Right atrium auricular region (tissue), 2 donors: Measurements from ENCODE around the gene CACNG4. TPM values are rescaled to one million over a fixed set of nuclear protein-coding genes. Genes with fewer than 3 reads are reported as not detected.

Experiments
- DNase-seq: peaks from one replicate; pipeline ENCODE4 v3.0.0-alpha.2; 2019; ENCODE audit warnings: low spot score
- H3K27ac ChIP-seq, 2 donors: fragments of 200-600 bp; sonication (generic); 1 replicate in 1 of 2; 2 replicates in 1 of 2; pipeline ENCODE4 v1.5.1; 2016 to 2019
- H3K27me3 ChIP-seq, 2 donors: fragments of 200-600 bp; sonication (generic); one replicate each; pipeline versions ENCODE4 v1.5.1 to v1.6.0; 2017 to 2019
- H3K36me3 ChIP-seq: fragments of 200-600 bp; sonication (generic); one replicate; pipeline ENCODE4 v1.5.1; 2016
- H3K4me1 ChIP-seq, 2 donors: fragments of 200-600 bp; sonication (generic); one replicate each; pipeline versions ENCODE4 v1.5.1 to v1.6.0; 2017 to 2019
- H3K4me3 ChIP-seq, 2 donors: fragments of 200-600 bp; sonication (generic); 1 replicate in 1 of 2; 2 replicates in 1 of 2; pipeline ENCODE4 v1.5.1; 2017 to 2019; ENCODE audit warnings: mild to moderate bottlenecking in 1 of 2, moderate library complexity in 1 of 2
- H3K9me3 ChIP-seq, 2 donors: fragments of 200-600 bp; sonication (generic); one replicate each; pipeline ENCODE4 v1.5.1; 2019
- total RNA-seq, 2 donors: library from RNA; depleted of rRNA; stranded (reverse); fragments of >200 nt; gene quantifications; one replicate each; pipeline ENCODE4 v1.1.0, GENCODE V29; 2016
- TF ChIP-seq, protein P1 (sequence below), 2 donors: fragments of 200-600 bp; sonication (generic); IDR thresholded peaks; one replicate each; pipeline ENCODE4 v1.5.1; 2019; ENCODE audit warnings: antibody characterized with exemption in 2 of 2

Gene CACNG4
- total RNA-seq, 2 donors from 2014 or later: 0.63 to 1.9 TPM

DNA sequence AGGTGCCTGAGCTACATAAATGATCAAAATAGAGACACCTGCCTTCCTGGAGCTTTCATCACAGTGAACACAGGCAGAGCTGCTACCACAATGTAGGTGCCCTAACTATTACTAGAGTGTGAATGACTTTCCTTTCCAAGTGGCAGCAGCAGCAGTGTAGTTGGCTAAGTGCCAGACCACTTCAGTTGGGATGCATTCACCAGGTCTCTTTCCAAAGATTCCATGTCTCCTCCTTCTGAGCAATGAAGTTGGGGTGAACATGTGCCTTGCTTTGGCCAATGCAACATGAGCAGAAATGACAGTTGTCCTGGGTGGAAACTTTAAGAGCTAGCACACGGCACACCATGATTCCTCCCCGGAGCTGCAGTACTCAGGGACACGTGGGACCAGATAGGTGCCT lies 23.3 kb upstream of the CACNG4 start:
- Histone ChIP-seq H3K4me3 (no peak overlapping the region), H3K36me3 (no peaks in the 10 kb centered on the region), H3K27ac (no peak overlapping the region), H3K9me3 (peaks cover 0 to 5% of the 10 kb centered on the region in 2 donors), H3K4me1 (peaks cover 0 to 8% of the 10 kb centered on the region in 2 donors), H3K27me3 (no peaks in the 10 kb centered on the region)
- DNase-seq: no peak
- TF ChIP-seq, protein P1, sequence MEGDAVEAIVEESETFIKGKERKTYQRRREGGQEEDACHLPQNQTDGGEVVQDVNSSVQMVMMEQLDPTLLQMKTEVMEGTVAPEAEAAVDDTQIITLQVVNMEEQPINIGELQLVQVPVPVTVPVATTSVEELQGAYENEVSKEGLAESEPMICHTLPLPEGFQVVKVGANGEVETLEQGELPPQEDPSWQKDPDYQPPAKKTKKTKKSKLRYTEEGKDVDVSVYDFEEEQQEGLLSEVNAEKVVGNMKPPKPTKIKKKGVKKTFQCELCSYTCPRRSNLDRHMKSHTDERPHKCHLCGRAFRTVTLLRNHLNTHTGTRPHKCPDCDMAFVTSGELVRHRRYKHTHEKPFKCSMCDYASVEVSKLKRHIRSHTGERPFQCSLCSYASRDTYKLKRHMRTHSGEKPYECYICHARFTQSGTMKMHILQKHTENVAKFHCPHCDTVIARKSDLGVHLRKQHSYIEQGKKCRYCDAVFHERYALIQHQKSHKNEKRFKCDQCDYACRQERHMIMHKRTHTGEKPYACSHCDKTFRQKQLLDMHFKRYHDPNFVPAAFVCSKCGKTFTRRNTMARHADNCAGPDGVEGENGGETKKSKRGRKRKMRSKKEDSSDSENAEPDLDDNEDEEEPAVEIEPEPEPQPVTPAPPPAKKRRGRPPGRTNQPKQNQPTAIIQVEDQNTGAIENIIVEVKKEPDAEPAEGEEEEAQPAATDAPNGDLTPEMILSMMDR (IDR thresholded peaks at IDR 0.05): no peak

DNA sequence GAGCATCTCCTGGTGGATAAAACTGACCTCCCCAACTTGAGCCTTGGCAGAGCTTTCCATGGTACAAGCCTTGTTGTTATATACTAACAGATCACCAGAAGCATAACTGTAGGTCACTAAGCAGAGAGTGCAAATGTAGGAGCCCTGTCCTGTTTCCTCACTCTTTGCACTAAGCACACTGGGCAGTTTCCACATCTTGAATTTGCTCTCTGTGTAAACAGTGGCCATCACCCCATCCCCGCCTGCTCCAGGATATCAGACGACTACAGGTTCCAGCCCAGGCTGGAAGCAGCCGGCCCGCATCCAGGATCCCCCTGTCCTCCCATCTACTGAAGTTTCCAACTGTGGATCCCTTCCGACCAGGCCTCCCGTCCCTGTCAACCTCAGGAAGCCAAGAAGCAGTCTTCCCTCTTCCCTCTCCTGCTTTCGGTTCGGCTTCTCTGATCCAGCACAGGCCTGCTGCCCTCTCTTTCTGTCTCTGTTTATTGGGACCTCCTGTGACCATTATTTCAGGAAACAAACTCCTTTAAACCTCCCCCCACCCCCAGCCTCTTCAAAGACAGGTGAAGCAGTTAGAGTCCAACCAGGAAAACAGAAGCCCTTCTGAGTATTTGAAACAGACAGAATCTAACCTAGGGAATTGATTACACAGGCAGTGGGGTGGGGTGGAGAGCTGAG lies 22.6 kb upstream of the CACNG4 start:
- Histone ChIP-seq H3K36me3 (no peaks in the 10 kb centered on the region), H3K27me3 (no peaks in the 10 kb centered on the region), H3K4me1 (peaks cover 0 to 8% of the 10 kb centered on the region in 2 donors), H3K4me3 (no peak overlapping the region), H3K9me3 (peaks cover 0 to 5% of the 10 kb centered on the region in 2 donors), H3K27ac (no peak overlapping the region)
- TF ChIP-seq, protein P1 (IDR thresholded peaks at IDR 0.05): no peak
- no peak for DNase-seq

DNA sequence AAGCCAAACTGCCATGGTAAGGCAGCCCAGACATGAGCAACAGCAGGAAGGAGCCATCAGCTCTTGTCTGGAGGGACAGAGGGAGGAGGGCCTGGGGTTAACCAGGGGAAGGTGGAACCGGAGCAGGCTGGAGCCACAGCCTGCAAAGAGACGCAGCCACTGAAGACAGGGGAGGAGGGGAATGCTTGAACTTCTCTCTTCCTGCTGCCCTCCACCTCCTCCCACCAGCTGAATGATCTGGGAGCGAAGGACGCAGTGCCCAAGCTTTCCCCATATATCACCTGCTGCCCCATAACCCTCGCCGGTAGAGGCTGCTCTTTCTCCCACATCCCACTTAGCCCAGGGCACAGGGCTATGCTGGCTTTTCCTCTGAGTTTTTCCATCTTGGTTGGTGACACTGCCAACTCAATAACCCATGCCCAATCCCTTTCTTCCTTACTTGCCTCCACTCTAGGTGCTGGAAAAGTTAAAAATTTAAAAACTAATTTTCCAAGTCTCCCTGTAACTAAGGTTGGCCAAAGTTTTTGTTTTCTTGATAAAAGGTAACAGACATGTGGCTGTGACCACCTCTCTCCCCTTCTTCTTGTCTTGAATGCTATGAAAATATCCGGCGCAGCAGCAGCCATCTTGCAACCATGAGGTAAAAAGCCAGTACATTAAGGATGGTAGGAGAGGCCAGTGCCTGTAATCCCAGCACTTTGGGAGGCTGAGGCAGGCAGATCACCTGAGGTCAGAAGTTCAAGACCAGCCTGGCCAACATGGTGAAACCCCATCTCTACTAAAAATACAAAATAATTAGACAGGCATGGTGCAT lies 21.8 kb upstream of the CACNG4 start:
- H3K4me3 ChIP-seq: no peak overlapping the region
- DNase-seq: no peak
- peaks cover 0 to 8% of the 10 kb centered on the region in 2 donors for H3K4me1 ChIP-seq
- TF ChIP-seq, protein P1 (IDR thresholded peaks at IDR 0.05): no peak
- H3K9me3 ChIP-seq: peaks cover 0 to 5% of the 10 kb centered on the region in 2 donors
- H3K27me3 ChIP-seq: no peaks in the 10 kb centered on the region
- no peaks in the 10 kb centered on the region for H3K36me3 ChIP-seq
- H3K27ac ChIP-seq: no peak overlapping the region

DNA sequence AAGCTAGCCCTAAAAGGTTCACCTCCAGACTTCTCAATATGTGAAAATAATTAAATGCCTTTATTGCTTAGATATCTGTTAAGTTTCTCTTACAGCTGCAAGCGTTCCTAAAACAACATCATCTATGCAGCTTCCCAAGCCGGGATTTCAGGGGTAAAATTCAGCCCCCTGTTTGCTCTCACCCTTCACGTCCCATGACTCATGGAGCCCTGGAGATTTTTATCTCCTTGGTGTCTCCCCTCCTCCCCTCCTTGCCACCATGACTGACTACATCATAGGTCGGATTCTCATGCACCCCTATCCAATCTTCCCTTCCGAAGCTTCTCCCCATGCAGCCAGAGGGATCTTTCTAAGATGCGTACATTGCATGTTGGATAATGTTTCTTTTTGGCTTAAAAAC lies 21.0 kb upstream of the CACNG4 start:
- Histone ChIP-seq H3K27ac (no peak overlapping the region), H3K4me1 (peaks cover 0 to 8% of the 10 kb centered on the region in 2 donors), H3K27me3 (no peaks in the 10 kb centered on the region)

DNA sequence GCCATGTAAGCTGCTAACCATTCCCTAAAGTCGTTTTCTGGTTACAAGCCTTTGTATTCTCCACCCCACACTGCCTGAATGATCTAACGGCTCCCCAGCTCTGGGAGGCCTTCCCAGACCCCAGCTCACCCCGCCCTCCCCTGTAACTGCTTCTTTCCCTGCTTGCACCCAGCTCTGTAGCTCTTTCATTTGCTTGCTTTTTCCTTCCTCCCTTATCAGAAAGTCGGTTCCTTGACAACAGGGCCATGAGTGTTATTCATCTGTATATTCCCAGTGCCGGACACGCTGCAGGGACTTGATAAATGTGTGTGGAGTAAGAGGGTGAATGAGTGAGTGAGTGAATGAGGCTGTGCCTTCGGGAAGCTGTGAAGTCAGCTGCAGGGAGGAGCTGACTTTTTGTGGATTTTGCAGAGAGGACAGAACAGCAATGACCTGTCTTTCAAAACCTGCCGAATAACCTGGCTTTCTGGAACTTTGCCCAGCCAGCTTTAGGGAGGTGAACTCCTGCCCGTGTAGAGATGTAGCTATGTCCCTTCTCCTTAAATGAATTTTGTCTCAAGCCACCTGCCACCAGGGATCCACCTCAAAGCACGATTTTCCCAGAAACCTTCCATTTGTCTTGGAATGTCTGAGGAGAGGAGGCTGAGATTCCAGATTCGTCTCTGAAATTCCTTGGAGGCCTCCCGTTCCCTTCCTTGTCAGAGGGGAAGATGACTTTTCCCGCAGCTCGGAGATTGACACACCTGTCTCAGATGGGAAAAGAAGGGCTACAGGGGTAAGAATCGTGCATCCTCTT lies 20.0 kb upstream of the CACNG4 start:
- Histone ChIP-seq H3K4me1 (peaks cover 0 to 8% of the 10 kb centered on the region in 2 donors), H3K27me3 (no peaks in the 10 kb centered on the region), H3K4me3 (no peak overlapping the region), H3K36me3 (no peaks in the 10 kb centered on the region), H3K27ac (no peak overlapping the region), H3K9me3 (no peaks in the 10 kb centered on the region)
- DNase-seq: no peak
- TF ChIP-seq, protein P1 (IDR thresholded peaks at IDR 0.05): no peak

More for the DNA sequence above, 21.0 kb upstream of the CACNG4 start:
- DNase-seq: no peak
- no peak overlapping the region for H3K4me3 ChIP-seq
- H3K9me3 ChIP-seq: no peaks in the 10 kb centered on the region
- TF ChIP-seq, protein P1 (IDR thresholded peaks at IDR 0.05): no peak
- no peaks in the 10 kb centered on the region for H3K36me3 ChIP-seq
